ENCODE results near the gene GPRIN3.
"Not testable (repeated sequence)": the region's sequence is repeated elsewhere in the genome, so short reads cannot be mapped to it uniquely, and the experiment has no call there.

Gene GPRIN3

DNA sequence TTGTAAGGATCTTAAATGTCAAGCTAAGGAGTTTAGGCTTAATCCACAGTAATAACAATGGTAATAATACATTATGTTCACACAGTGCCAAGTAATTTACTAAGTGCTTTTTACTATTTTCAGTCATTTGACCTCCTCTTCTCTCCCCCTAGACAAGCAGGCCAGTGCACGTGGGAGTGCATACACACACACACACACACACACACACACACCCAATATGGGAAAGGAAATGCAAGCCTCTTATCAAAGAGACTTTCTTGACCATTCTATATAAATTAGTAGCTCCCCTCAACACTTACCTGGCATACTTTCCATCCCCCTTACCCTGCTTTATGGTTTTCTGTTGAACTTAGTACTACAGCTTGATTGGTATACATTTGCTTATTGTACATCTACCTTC, 3.8 kb upstream of the GPRIN3 start:
- DNase-seq: no peak

DNA sequence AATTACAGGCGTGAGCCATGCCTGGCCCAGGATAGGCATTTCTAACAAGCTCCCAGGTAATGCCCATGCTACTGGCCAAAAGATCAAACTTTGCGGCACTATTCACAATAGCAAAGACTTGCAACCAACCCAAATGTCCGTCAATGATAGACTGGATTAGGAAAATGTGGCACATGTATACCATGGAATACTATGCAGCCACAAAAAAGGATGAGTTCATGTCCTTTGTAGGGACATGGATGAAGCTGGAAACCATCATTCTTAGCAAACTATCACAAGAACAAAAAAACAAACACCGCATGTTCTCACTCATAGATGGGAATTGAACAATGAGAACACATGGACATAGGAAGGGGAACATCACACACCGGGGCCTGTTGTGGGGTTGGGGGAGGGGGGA, 1.6 kb upstream of the GPRIN3 start:
- DNase-seq: not testable (repeated sequence)

DNA sequence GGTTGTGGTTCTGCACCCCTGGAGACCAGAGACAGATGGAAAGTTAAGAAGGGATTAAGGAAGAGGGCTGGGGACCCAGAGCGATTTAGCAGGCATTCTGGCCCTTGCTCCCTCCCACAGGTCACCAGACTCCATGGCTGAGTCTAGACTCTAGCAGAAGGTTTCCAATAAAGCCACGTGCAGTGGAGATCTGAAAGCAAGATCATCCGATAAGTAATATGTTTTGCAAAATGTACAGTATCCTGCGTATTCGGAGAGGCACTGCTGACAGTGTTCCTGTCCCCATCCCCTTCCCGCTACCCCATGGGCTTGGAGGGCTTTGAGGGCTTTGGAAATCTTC, 531 bp upstream of the GPRIN3 start:
- DNase-seq: peak; percentile 93

DNA sequence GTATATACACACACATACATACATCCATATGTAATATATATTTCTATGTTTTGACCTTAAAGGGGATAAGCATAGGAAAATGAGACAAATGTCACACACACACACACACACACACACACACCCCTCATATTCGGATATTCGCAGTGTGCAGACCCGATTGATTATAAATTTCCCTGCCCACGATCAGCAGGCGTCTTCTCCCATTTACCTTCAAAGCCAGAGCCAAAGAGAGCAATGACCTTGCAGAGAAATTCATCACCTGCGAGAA, 488 bp downstream of the GPRIN3 start:
- no peak for DNase-seq

DNA sequence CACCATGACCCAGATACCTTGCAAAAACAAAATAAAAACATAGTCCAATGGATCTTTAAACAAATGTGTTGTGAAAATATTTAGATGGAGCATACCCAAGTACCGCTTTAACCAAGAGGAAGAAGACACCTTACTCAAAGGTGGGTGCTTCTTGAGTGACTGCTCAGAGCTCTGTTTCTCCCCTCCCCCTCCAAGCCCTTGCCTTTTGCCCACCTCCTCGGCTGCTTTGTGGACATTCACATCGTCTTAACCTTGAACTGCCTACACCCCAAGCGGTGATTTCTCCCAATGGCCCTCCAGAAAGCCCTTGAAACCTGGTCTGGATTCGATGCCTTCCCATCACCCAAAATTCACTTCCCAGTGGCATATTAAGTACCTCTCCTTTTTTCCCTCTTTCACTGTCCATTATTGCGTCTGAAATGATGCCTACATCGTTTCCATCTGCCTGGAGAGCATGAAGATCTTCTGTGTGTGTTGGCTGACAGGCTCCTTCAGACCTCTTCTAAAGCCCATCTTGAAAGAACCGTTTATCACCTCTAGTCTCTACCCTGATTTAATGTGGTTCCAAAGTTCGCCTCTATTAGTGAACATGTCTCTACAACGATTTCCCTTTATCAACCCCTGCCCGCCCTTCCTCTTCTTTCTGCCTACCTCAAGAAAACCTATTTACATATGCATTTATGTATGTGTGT, 968 bp downstream of the GPRIN3 start:
- DNase-seq: peak; percentile 22

DNA sequence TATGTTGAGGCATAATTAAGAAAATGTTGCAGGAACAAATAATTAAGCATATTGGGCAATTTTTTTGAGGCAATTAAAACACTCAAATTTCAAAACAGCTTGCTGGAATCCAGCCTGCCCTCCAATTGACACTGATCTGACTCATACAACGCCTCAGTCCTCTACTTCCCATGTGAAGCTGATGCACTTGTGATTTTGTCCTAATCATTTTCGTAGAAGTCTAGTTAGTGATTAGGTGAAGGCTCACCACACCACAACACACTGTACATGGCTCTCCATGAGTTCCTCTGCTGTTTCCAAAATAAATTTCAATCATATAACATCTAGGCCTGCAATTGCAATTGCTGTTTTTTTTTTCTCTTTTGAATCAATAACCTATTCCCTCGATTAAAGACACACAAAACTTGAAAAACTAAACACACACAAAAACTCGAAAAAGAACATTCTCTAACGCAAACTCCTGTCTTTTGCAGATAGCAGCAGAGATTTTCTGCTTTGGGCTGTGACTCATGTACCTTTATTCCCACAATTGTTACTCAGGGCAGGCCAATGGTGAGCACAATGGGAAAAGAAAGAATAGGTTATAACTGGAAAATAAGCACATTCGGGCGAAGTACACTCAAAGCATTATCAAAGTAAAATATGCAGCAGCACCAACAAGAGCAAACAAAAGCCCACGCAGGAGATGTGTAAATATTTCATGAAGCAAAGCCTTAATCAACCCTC, 1.7 kb downstream of the GPRIN3 start:
- DNase-seq: peak; percentile 7

DNA sequence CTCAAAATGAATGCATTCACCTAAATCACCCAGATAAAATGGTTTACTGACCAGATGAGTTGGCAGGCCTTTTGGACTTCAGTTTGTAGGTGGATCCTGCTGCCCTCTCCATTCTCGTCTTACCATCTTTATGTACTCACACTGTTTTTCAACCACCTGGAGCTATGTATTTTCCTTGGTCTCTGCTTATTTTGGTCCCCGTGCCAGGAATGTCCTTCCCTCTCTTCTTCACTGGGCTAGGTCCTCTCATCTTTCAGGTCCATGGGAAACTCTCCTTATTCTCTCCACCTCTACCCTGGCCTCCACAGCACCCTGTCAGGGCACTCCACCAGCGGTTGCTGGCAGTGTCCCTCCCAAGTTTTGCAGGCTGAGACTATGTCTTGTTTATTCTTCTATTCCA, 2.6 kb downstream of the GPRIN3 start:
- no peak for DNase-seq

DNA sequence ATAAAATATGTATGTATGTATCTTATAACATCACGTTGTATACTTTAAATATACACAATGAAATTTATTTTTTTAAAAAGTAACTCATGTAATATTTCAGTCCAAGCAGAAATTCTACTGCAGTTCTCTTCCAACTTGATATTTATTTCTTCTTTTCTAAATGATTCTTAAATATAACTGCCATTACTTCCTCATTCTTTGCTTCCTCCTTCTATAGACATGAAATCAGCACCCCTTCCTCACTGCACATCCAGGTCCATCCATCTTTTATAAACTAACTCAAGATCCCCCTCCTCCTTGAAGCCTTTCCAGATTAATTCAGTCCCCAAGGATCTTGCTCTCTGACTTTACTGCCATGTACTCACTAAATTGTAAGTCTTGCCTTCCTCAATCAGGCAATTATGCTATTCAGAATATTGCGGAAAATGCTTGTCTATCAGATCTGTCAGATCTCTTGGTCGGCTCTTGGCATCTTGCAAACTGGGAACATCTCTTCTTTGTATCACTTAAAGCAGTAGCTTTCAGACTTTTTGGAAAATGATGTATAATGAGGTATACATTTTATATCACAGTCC, 3.7 kb downstream of the GPRIN3 start:
- no peak for DNase-seq

DNA sequence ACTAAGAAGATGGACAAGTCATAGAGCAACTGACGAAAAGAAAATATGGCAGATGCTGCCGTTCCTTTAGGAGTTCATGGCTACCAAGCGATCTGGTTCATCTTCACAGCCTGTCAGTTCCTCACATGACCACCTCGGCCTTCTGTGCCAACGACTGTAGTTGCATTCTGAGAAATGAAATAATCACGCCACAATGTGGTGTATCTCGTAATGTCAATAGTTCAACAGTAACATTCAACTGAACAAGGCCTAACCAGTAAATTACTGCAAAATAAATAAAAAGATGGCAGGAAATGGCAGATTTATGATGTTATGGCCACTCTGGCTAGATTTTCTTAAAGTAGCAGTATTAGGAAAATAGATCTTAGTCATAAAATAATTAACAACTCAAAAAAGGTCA, 4.4 kb downstream of the GPRIN3 start:
- peak; percentile 43 for DNase-seq

DNA sequence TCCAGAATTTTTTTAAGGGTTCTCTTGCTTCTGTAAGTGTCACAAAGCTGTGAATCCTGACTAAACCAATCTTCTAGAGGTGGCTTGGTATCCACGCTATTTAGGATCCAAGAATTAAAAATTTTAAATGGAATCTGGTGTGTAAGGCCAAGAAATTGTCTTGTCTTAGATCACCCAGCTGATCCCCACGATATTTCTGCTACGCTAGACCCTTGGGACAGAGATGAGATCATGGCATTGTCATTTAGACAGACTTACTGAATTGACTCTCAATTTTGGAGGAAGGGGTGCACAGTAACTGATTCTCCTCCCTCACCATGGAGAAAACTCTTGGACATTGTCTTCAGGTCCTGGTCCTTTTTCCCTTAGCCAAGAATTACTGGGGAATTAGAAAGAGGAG, 5.7 kb downstream of the GPRIN3 start:
- no peak for DNase-seq

DNA sequence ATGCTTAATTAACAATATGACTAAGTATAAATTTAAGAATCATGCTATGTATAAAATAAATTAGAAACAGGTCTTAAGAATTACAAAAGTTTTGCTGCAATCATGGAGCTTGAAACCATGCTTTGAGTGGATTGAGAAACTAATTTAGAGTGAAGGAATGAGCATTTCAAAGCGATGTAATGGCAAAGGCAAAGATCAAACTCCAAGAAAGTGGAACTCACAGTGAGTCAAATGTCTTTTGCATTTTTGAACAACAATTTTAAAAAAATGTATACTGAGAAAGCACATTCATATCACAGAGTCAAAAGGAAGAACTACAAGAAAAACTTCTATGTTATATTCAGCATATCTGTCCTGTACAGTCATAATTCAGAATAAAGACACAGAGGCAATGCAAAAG, 6.6 kb downstream of the GPRIN3 start:
- DNase-seq: no peak

DNA sequence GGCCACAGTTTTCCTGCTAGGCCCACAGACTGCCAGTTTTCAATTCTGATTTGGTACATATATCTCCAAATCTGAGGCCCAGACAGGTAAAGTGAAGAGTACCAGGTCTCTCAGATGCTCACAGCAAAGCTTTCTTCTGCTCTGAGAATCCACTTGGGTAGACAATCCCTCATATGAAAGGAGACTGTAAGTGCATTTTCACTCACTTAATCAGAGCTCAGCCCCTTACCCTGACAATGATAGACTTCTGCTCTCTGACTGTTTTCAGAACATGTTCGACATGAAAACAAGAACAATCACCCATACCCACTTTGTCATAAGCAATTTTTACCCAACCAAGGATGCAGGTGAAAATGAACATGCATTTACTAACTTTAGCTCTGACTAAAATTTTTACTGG, 7.1 kb downstream of the GPRIN3 start:
- no peak for DNase-seq

DNA sequence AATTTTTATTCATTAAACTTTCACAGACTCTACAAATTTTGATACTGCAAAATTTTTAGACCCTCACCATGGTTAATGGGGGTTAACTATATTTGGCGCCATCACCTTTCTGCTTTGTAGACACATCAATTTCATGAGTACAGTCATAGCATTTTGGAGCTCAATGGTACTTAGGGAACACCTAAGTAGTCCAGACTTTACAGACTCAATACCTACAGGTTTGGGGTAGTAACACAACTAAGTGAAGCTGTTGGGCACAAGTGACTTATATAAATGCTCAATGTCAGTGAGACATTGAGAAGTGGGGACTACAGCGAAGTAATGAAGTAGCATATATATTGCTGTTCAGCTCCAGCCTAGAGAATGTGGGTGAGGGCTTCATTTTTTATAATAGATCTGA, 7.5 kb downstream of the GPRIN3 start:
- DNase-seq: no peak

DNA sequence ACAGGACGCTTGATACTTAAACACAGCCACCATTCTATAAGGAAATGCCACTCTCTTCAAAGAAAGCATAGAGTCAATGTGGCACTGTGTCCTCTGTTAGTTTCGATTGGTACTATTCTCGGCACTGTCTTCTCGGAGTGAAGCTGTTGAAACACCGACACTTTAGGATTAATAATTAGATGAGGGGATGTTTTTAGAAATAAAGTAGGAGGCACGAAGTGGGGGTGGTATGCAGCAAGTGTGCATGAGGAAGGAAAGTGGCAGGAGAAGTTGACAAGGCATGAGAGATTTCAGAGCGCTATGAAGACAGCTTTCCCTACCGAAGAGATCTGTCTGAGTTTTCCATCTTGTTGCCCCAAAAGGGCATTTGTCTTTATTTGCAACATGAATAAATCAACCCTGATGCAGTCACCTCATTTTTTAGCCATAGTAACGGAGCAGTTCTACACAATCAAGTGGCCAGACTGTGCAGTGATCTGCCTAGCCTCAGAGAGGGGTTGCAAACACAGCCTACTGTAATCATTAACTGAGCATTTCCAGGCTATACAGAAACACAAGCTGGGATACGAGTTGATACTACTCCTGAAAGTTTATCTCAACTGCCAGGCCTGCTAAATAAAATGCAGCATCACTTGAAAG, 8.3 kb downstream of the GPRIN3 start:
- DNase-seq: no peak

DNA sequence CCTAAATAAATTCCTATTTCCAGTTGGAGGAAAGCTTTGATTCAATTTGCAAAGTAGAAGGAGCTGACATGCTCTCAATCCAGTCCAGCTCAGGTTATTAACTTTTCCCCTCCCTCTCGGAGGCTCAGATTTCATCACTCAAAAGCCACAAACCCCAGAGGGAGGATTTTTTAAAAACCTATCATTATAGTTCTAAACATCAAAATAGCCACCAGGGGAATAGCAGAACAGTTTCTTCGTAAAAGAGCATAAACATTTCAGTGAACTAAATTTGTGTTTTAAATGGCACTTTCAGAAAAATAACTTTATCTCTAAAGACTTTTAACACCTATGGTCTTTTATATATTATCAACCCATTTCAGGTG, 8.8 kb downstream of the GPRIN3 start:
- no peak for DNase-seq

DNA sequence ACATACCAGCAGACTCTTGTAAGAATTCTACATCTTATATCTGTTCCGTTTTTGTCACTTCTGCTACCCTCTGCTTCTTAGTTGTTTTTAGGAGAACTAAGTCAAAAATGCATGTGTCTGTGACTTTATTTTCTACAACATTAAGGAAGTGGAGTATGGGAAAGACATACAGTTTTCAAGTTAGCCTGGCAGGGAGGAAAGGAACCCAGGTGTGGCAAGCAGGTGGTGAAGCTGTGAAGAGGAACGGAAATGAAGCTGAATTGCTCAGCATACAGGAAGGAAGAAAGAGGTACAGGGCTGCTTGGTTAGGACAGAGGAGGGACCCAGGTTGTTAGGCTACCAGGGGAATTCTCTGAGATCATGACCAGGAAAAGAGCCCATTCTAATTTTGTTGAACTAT, 9.4 kb downstream of the GPRIN3 start:
- no peak for DNase-seq

DNA sequence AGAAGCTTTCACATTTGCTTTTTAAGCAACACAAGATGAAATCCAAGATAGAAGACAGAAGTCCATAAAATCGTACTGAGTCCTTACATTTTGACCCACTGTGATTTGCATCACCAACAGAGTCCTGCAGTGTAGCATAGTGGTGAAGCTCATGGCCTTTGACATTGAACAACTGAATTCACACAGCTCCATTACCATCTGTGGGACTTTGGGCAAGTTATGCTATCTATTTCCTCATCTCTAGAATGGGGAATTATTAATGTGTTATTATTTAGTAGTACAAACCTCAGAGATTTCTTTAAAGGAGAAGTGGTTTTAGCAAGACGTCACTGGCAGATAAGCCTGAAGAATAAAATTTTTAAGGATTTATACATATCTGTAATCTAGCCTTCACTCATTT, 10.7 kb downstream of the GPRIN3 start:
- DNase-seq: no peak

DNA sequence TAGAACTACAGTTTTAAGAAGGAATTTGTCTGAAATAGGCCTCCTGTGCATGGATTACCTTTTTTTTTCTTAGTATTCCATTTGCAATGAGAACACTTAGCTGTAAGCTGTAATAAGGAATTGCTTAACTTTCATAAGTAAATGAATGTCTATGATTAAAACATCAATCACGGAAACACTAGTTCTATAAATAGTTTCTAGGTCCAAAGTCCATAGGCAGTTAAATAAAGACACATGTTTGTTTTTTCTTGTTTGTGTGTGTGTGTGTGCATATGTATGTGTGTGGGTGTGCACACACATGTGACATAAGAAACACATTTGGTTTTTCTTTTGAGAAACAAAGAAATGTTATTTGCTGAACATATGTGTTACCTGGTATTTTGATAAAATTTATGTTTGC, 11.2 kb downstream of the GPRIN3 start:
- no peak for DNase-seq

DNA sequence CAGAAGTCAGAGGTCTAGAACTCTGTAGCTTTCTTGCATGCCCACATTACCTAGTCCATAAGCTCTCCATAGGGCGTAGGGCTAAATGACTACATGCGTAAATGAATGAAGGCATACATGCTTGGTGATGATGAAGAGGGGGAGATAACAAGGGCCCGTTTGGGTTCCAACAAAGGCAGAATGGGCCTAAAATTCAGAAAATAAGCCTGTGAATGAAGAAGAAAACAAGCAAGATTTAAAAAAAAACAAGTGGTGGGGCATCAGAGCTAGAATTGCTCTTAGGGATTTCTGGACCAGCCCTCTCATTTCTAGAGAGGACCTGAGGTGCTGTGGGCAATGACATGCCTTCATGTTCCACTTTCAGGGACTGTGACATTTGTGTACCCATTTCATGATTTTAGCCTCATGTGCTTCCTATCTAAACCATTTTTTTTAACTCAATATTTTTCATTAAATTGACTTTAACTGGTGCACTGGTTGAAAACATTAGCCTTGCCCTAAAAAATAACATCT, 12.1 kb downstream of the GPRIN3 start:
- DNase-seq: no peak

DNA sequence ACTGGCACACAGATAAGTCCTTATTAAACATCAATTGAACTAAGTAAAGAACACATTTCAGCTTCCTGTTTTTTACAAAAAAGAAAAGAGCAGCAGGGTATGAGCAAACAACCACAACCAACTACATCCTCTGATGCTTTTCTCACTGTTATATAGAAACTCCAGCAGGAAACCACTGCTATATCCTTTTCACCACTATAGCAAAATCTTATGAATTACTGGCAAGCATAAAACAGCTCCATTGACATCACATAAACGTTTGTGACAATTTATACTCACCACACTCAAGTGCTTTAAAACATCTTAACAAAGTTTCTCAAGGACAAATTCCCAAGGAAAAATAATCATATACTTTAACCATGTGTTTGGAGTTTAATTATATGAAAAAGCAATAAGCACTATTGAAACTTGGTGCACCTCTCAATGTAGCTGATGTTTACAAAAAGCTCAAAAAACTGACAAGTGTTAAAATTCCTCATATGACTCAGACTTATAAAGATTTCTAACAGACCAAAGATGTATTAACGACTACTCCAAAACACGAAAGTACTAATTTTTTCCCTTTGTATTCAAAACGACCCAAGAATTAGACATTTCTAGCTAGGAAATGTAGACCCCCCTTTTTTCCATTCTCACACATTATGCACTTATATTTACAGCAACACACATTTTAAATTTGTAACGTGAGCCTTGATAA, 12.9 kb downstream of the GPRIN3 start:
- no peak for DNase-seq

DNA sequence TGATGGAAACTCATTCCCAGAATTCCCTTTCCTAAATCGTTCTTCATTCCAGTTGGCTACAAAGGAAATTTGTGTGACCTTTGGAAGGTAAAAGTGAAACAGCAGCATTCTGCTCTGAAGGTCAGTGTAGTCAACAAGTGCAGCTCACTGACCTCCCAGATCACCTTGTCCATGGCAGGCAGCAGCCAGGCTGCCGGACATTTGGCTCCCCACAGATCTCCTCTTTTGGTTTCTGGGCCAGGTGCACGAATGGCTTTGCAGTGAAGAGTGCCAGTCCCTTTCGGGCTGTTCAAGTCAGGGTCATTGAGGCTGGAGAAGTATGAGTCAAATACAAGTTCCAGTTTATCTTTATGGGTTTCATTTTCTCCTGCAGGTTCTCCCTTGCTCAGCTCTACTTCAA, 14.3 kb downstream of the GPRIN3 start:
- no peak for DNase-seq

DNA sequence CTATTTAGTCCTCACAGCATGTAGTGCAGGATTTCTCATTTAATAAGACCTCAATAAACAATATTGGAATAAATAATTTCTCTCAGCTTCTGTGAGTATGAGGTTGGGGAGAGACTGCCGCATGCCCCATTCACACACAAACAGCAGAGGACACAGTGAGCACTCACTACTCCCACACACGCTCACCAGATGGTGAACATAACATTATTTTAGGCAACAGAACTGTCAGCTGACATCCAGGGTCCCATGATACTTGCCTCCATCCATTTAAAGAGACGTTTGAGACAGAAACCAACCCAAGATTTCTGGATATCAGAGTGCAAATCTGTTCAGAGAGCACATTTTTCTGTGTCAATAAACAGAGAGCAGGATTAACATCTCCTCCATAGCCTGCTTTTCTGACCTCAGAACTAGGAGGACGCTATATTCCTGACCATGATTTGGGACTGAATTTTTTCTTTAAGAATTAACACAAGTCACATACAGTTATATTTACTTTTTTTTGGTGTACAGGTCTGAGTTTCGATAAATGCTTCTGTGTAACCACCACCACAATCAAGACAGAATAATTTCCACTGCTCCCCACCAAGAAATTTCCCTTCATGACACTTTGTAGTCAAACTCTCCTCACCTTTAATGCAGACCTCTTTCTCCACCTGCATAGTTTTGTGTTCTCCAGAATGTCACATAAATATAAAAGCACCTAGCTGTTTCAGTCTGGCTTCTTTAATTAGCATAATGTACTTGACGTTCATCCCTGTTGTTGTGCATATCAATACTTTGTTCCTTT, 16.7 kb downstream of the GPRIN3 start:
- DNase-seq: peak; percentile 41

DNA sequence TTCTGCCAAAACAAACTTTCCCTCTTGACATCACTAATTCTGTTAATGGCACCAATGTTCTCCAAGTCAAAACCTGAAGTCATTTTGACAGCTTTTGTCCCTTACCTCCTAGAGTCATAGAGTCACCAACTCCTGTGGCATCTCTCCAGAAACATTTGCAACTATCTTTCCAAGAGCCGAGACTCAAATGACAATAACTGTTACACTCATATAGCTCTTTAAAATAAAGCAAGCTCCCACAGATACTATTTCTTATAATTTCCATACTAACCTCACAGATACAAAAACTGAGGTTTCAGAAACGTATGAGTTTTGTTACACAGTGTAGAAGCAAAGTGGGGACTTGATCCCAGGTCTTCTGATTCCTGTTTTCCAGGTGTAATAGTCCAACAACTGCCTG, 18.3 kb downstream of the GPRIN3 start:
- DNase-seq: no peak
